Upper lobe of right lung (tissue), 1 donor: Measurements from ENCODE around the gene BRIP1. TPM values are rescaled to one million over a fixed set of nuclear protein-coding genes. Genes with fewer than 3 reads are reported as not detected.
"Not testable (repeated sequence)": the region's sequence is repeated elsewhere in the genome, so short reads cannot be mapped to it uniquely, and the experiment has no call there.

Source experiments
- ATAC-seq: fragments of 200-7000 bp; cut with Tn5 transposase; one replicate; pipeline ENCODE4 v1.9.1; 2020; ENCODE audit warnings: mild to moderate bottlenecking, moderate library complexity
- DNase-seq: peaks from one replicate; pipeline ENCODE4 v3.0.0-alpha.2; 2020
- H3K27ac ChIP-seq: fragments of 200-600 bp; one replicate; pipeline ENCODE4 v1.8.0; 2022
- H3K27me3 ChIP-seq: fragments of 200-600 bp; one replicate; pipeline ENCODE4 v1.8.0; 2022; ENCODE audit warnings: mild to moderate bottlenecking
- H3K36me3 ChIP-seq: fragments of 200-600 bp; one replicate; pipeline ENCODE4 v1.8.0; 2022
- H3K4me1 ChIP-seq: fragments of 200-600 bp; one replicate; pipeline ENCODE4 v1.8.0; 2022
- H3K4me3 ChIP-seq: fragments of 200-600 bp; one replicate; pipeline ENCODE4 v1.8.0; 2022; ENCODE audit warnings: mild to moderate bottlenecking
- H3K9me3 ChIP-seq: fragments of 200-600 bp; one replicate; pipeline ENCODE4 v1.8.0; 2022
- CTCF ChIP-seq: fragments of 200-600 bp; IDR thresholded peaks from one replicate; pipeline ENCODE4 v1.8.0; 2022; ENCODE audit warnings: antibody characterized with exemption
- intact Hi-C: fragments of 100-400 bp; cut with DNase I; formaldehyde crosslinking; loops from one replicate; pipeline ENCODE4 v1.11.0; 2022
- total RNA-seq: library from RNA; stranded (reverse); fragmentation: NEBNext Ultra II Directional; extraction: Animal tissue kit (Norgen Biotek cat#: 25700); gene quantifications from one replicate; pipeline ENCODE4 v1.2.1, GENCODE V29; 2021
- donor health status: DM: no; HTN: yes; CAD: no; lungs with severe emphysema.

Gene BRIP1
- total RNA-seq, 1 donor from 2014 or later, result 0.26 TPM

GRCh38 chr17:61832463-61832862, 30.9 kb downstream of the BRIP1 start:
- no peak overlapping the region for H3K4me3 ChIP-seq
- TF ChIP-seq CTCF, result no peak
- no peaks in the 10 kb centered on the region for H3K36me3 ChIP-seq
- ATAC-seq (no peak), DNase-seq (no peak)
- H3K4me1 ChIP-seq, result no peaks in the 10 kb centered on the region
- no peaks in the 10 kb centered on the region for H3K9me3 ChIP-seq
- intact Hi-C loops, result no loop called here
- H3K27ac ChIP-seq, result no peak overlapping the region
- no peaks in the 10 kb centered on the region for H3K27me3 ChIP-seq

DNA sequence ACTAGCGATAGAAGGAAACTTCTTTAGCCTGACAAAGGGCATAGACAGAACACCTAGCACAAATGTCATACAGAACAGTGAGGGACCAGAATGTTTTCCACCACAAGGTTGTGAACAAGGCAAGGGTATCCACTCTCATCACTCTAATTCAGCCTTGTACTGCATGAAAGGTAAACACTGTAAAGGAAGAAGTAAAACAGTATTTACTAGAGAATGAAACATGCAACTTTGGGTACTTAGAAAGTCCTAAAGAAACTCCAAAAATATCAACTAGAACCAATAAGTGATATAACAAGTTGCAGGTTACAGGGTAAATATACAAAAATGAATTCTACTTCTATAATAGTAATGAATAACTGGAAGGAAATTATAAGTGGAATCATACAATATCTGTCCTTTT, 32.2 kb downstream of the BRIP1 start:
- Histone ChIP-seq H3K27me3 (no peaks in the 10 kb centered on the region), H3K36me3 (no peaks in the 10 kb centered on the region), H3K4me1 (no peaks in the 10 kb centered on the region), H3K4me3 (no peak overlapping the region), H3K27ac (no peak overlapping the region), H3K9me3 (no peaks in the 10 kb centered on the region)
- ATAC-seq, result no peak
- no peak for TF ChIP-seq CTCF
- intact Hi-C loops, result no loop called here
- no peak for DNase-seq

DNA sequence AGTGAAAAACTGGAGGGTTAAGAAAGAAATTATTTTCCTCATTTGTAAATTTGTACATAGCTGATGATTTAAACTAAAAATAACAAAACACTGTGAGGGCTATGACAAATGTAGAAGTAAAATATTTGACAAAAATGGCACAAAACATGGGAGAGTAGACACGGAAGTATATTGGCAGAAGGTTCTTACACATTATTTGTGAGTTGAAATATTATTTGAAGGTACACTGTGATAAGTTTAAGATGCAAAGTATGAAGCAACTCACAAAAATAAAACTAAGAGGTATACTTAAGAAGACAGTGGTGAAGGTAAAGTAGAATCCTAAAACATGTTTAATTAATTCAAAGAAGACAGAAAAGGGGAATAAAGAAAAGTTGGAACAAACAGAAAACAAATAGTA, 34.6 kb downstream of the BRIP1 start:
- ATAC-seq (no peak), DNase-seq (no peak)
- no peak overlapping the region for H3K4me3 ChIP-seq
- no peak overlapping the region for H3K27ac ChIP-seq
- no peaks in the 10 kb centered on the region for H3K4me1 ChIP-seq
- no peaks in the 10 kb centered on the region for H3K27me3 ChIP-seq
- no peaks in the 10 kb centered on the region for H3K9me3 ChIP-seq
- TF ChIP-seq CTCF, result no peak
- no peaks in the 10 kb centered on the region for H3K36me3 ChIP-seq
- intact Hi-C loops, result no loop called here

DNA sequence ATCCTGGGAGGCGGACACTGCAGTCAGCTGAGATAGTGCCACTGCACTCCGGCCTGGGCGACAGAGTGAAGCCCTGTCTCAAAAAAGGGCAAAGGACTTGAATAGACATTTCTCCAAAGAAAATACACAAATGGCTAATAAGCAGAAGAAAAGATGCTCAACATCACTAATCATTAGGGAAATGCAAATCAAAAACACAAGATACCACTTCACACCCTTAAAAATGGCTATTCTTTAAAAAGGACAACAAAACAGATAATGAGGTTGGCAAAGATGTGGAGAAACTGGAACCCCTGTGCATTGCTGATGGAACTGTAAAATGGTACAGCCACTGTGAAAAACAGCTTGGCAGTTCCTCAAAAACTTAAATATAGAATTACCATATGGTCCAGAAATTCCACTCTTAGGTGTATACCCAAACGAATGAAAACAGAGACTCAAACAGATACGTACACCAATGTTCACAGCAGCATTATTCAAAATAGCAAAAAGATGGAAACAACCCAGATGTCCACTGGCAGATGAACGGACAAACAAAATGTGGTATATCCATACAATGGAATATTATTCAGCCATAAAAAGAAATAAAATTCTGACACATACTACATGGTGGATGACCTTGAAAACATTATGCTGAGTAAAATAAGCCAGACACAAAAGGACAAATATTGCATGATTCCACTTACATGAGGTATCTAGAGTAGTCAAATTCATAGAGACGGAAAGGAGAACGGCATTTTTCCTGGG, 35.5 kb downstream of the BRIP1 start:
- no peak for TF ChIP-seq CTCF
- Histone ChIP-seq H3K27ac (no peak overlapping the region), H3K9me3 (no peaks in the 10 kb centered on the region), H3K27me3 (no peaks in the 10 kb centered on the region), H3K36me3 (no peaks in the 10 kb centered on the region), H3K4me3 (no peak overlapping the region), H3K4me1 (no peaks in the 10 kb centered on the region)
- DNase-seq (no peak), ATAC-seq (no peak)
- intact Hi-C loops, result no loop called here

DNA sequence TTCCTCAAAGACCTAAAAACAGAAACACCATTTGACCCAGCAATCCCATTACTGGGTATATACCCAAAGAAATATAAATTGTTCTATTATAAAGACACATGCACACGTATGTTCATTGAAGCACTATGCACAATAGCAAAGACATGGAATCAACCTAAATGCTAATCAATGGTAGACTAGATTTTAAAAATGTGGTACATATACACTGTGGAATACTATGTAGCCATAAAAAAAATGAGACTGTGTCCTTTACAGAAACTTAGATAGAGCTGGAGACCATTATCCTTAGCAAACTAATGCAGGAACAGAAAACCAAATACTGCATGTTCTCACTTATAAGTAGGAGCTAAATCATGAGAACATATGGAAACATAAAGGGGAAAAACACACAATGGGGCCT, 36.5 kb downstream of the BRIP1 start:
- intact Hi-C loops, H3K27ac ChIP-seq, H3K9me3 ChIP-seq, H3K4me1 ChIP-seq, H3K4me3 ChIP-seq, ATAC-seq, H3K27me3 ChIP-seq, DNase-seq, H3K36me3 ChIP-seq: not testable (repeated sequence)

DNA sequence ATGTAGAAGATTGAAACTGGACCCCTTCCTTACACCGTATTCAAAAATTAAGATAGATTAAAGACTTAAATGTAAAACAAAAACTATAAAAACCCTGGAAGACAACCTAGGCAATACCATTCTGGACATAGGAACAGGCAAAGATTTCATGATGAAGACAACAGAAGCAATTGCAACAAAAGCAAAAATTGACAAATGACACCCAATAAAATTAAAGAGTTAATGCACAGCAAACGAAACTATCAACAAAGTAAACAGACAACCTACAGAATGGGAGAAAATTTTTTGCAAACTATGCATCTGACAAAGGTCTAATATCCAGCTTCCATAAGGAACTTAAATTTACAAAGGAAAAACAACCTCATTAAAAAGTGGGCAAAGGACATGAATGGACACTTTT, 37.1 kb downstream of the BRIP1 start:
- ATAC-seq, H3K27me3 ChIP-seq, DNase-seq, H3K4me1 ChIP-seq, H3K36me3 ChIP-seq, intact Hi-C loops, H3K9me3 ChIP-seq, H3K27ac ChIP-seq, H3K4me3 ChIP-seq: not testable (repeated sequence)
